A549 (cell line): Measurements from ENCODE around the gene ATXN7. TPM values are rescaled to one million over a fixed set of nuclear protein-coding genes. Genes with fewer than 3 reads are reported as not detected.

Experiments
- ATAC-seq, 2 experiments: fragments of 200-7000 bp in 1 of 2; fragments of >200 bp in 1 of 2; cut with Nextera tagmentation in 1 of 2; cut with Tn5 transposase in 1 of 2; 3 replicates each; pipeline versions ENCODE4 v1.8.0 to v1.9.1; 2018 to 2020; ENCODE audit warnings: mild to moderate bottlenecking in 1 of 2, moderate library complexity in 1 of 2
- CTCF ChIA-PET: fragments of 300-600 bp; sonication (Branson Sonifier 250); formaldehyde crosslinking; extraction: SDS; loops from one replicate; lab custom pipeline; 2021; ENCODE audit warnings: antibody characterized with exemption, inconsistent platforms; lab: Yijun Ruan, JAX
- POLR2A ChIA-PET: fragments of 350-600 bp; formaldehyde crosslinking; extraction: SDS; loops from one replicate; lab custom pipeline; 2021; ENCODE audit warnings: antibody characterized with exemption, inconsistent platforms; lab: Yijun Ruan, JAX
- DNase-seq, 2 experiments: peaks; one replicate each; pipeline versions ENCODE4 v3.0.0 to v3.0.0-alpha.2; 2011 to 2016; ENCODE audit warnings: low read depth in 1 of 2, low spot score in 1 of 2
- FAIRE-seq: peaks from 2 replicates; lab custom pipeline; 2011; peaks lifted over from hg19 to GRCh38; lab: Jason Lieb, UNC
- H3K27ac ChIP-seq, 2 experiments: fragments of >200 bp; sonication (Bioruptor Twin); formaldehyde crosslinking; 3 replicates each; pipeline ENCODE4 v1.5.1; 2016 to 2017
- H3K4me1 ChIP-seq: fragments of >200 bp; sonication (Bioruptor Twin); formaldehyde crosslinking; 3 replicates; pipeline ENCODE4 v1.6.1; 2016
- H3K4me2 ChIP-seq: fragments of >200 bp; sonication (Bioruptor Twin); formaldehyde crosslinking; 3 replicates; pipeline ENCODE4 v1.6.1; 2016
- H3K4me3 ChIP-seq: fragments of >200 bp; sonication (Bioruptor Twin); formaldehyde crosslinking; 3 replicates; pipeline ENCODE4 v1.5.1; 2016
- H3K9me3 ChIP-seq: fragments of >200 bp; sonication (Bioruptor Twin); formaldehyde crosslinking; 3 replicates; pipeline ENCODE4 v1.6.1; 2016
- BCL3 ChIP-seq: fragments of >200 bp; sonication (Bioruptor Twin); formaldehyde crosslinking; IDR thresholded peaks from 3 replicates; pipeline ENCODE4 v1.6.1; 2016
- CEBPB ChIP-seq, 2 experiments: fragments of >200 bp in 1 of 2; sonication (Bioruptor Twin) in 1 of 2; formaldehyde crosslinking in 1 of 2; IDR thresholded peaks; 2 replicates each; pipeline ENCODE4 v1.6.1; 2012 to 2016
- CHD2 ChIP-seq: fragments of 150-350 bp; IDR thresholded peaks from 2 replicates; pipeline ENCODE4 v1.6.1; 2014; ENCODE audit warnings: low read length; ENCODE audit not compliant: partially characterized antibody
- CTCF ChIP-seq: fragments of >200 bp; sonication (Bioruptor Twin); formaldehyde crosslinking; IDR thresholded peaks from 3 replicates; pipeline ENCODE4 v1.5.1; 2016
- EHMT2 ChIP-seq: fragments of 200-600 bp; sonication (generic); IDR thresholded peaks from 2 replicates; pipeline ENCODE4 v1.6.1; 2016; ENCODE audit warnings: antibody characterized with exemption, low read depth, mild to moderate bottlenecking, moderate library complexity
- EP300 ChIP-seq, 2 experiments: fragments of >200 bp; sonication (Bioruptor Twin); formaldehyde crosslinking; IDR thresholded peaks; 2 replicates in 1 of 2; 3 replicates in 1 of 2; pipeline ENCODE4 v1.6.1; 2016 to 2017
- FOSL2 ChIP-seq, 2 experiments: fragments of 450-650 bp in 1 of 2; fragments of >200 bp in 1 of 2; sonication (Bioruptor Twin) in 1 of 2; formaldehyde crosslinking; IDR thresholded peaks; 2 replicates each; pipeline versions ENCODE4 v1.5.0 to v1.6.1; 2016 to 2020; ENCODE audit warnings: mild to moderate bottlenecking in 1 of 2, moderate library complexity in 1 of 2
- FOXS1 ChIP-seq: fragments of 250-450 bp; sonication (Bioruptor Pico); IDR thresholded peaks from 2 replicates; pipeline ENCODE4 v1.5.0; 2020; ENCODE audit warnings: mild to moderate bottlenecking, moderate library complexity
- HDAC2 ChIP-seq: fragments of 200-600 bp; sonication (generic); IDR thresholded peaks from 2 replicates; pipeline ENCODE4 v1.6.1; 2016
- KDM1A ChIP-seq: fragments of 200-600 bp; sonication (generic); IDR thresholded peaks from 2 replicates; pipeline ENCODE4 v1.6.1; 2016; ENCODE audit warnings: low read depth, mild to moderate bottlenecking
- MAX ChIP-seq: IDR thresholded peaks from 2 replicates; pipeline ENCODE4 v1.6.1; 2012
- NFE2L2 ChIP-seq: fragments of 150-350 bp; conservative IDR thresholded peaks from 2 replicates; pipeline ENCODE4 v1.6.1; 2014; ENCODE audit warnings: low read length
- NPAS2 ChIP-seq: fragments of 250-450 bp; sonication (Bioruptor Pico); IDR thresholded peaks from 2 replicates; pipeline ENCODE4 v1.8.0; 2022; ENCODE audit warnings: mild to moderate bottlenecking, moderate library complexity, borderline replicate concordance
- NR3C1 ChIP-seq: fragments of >200 bp; sonication (Bioruptor Twin); formaldehyde crosslinking; IDR thresholded peaks from 3 replicates; pipeline ENCODE4 v1.6.1; 2017
- PHF8 ChIP-seq: fragments of 200-600 bp; sonication (generic); IDR thresholded peaks from 2 replicates; pipeline ENCODE4 v1.6.1; 2016; ENCODE audit warnings: low read depth, mild to moderate bottlenecking, antibody characterized with exemption, moderate library complexity, borderline replicate concordance
- RFX5 ChIP-seq: fragments of 450-650 bp; IDR thresholded peaks from 2 replicates; pipeline ENCODE4 v1.7.1; 2014; ENCODE audit warnings: antibody characterized with exemption, mild to moderate bottlenecking, moderate library complexity
- RNF2 ChIP-seq: fragments of 200-600 bp; sonication (generic); IDR thresholded peaks from 2 replicates; pipeline ENCODE4 v1.6.1; 2016; ENCODE audit warnings: low read depth, mild to moderate bottlenecking, antibody characterized with exemption, moderate library complexity, borderline replicate concordance
- TFCP2L1 ChIP-seq: fragments of 250-450 bp; sonication (Bioruptor Pico); IDR thresholded peaks from 2 replicates; pipeline ENCODE4 v1.5.0; 2021; ENCODE audit warnings: mild to moderate bottlenecking
- ZC3H11A ChIP-seq: fragments of 450-650 bp; IDR thresholded peaks from 2 replicates; pipeline ENCODE4 v1.6.1; 2014; ENCODE audit warnings: antibody characterized with exemption, mild to moderate bottlenecking
- ZFP36 ChIP-seq: fragments of 450-650 bp; IDR thresholded peaks from 2 replicates; pipeline ENCODE4 v1.6.1; 2014; ENCODE audit warnings: borderline replicate concordance; ENCODE audit not compliant: partially characterized antibody
- WGBS: methylation state at CpG from one replicate; pipeline ENCODE4 v1.1.6; 2017; ENCODE audit errors: missing lambda C conversion rate; 5-methylcytosine and 5-hydroxymethylcytosine counted together
- polyA plus RNA-seq, 4 experiments: library from polyadenylated mRNA; depleted of rRNA in 3 of 4; stranded (reverse); fragments of >200 nt; fragmentation: RNase III in 1 of 4; extraction: RNeasy Plus Mini Kit Qiagen cat#74134 plus additional on column Dnase treatment in 1 of 4; gene quantifications; 2 replicates in 3 of 4; 3 replicates in 1 of 4; pipeline ENCODE4 v1.2.3, GENCODE V29; 2011 to 2017

Gene ATXN7
- polyA plus RNA-seq, 2 of the 4 experiments (the other 2 are of a cell fraction) = 5.4 to 7.3 TPM

GRCh38 chr3:63945558-63946096 lies 82.0 kb downstream of the ATXN7 start:
- no peak for FAIRE-seq
- H3K27ac ChIP-seq = no peak overlapping the region
- POLR2A ChIA-PET = no interaction called here
- no peaks in the 10 kb centered on the region for H3K9me3 ChIP-seq
- no peak overlapping the region for H3K4me2 ChIP-seq
- no peak for ATAC-seq
- TF ChIP-seq RFX5 = no peak
- no peak for TF ChIP-seq ZC3H11A
- TF ChIP-seq RNF2 = no peak
- TF ChIP-seq KDM1A = no peak
- no peak for TF ChIP-seq EP300 (IDR thresholded peaks at IDR 0.05)
- no peak for TF ChIP-seq NR3C1
- TF ChIP-seq HDAC2 = no peak
- TF ChIP-seq FOXS1 (CRISPR knock-in tag) = no peak
- DNase-seq = no peak
- H3K4me1 ChIP-seq = peaks cover 8% of the 10 kb centered on the region; the same call in 1 of the 3 replicates
- H3K4me3 ChIP-seq = no peak overlapping the region
- CTCF ChIA-PET = interaction anchor here (1.7 kb wide), 1 partner anchor 48 kb away, joined by 5 read pairs; no protein-coding TSS in a partner anchor
- 96% methylated on average over 3 of the region's 3 CpGs for WGBS

GRCh38 chr3:63946753-63947152 lies 83.1 kb downstream of the ATXN7 start:
- H3K27ac ChIP-seq = no peak overlapping the region
- DNase-seq (no peak), FAIRE-seq (no peak), ATAC-seq (no peak)
- H3K4me1 ChIP-seq = peaks cover 15% of the 10 kb centered on the region; the same call in 2 of the 3 replicates
- no peak for TF ChIP-seq PHF8
- TF ChIP-seq EHMT2 = no peak
- TF ChIP-seq NFE2L2 = no peak
- no peak for TF ChIP-seq TFCP2L1 (CRISPR knock-in tag)
- TF ChIP-seq HDAC2 = no peak
- TF ChIP-seq CHD2 = no peak
- TF ChIP-seq FOSL2 (IDR thresholded peaks at IDR 0.05) = no peak
- no peak for TF ChIP-seq FOSL2 (CRISPR knock-in tag; IDR thresholded peaks at IDR 0.05)
- TF ChIP-seq BCL3 = no peak
- WGBS = 94% methylated on average over 2 of the region's 2 CpGs
- H3K9me3 ChIP-seq = no peaks in the 10 kb centered on the region
- POLR2A ChIA-PET = no interaction called here
- no peak overlapping the region for H3K4me3 ChIP-seq
- CTCF ChIA-PET = interaction anchor here (0.6 to 1.7 kb wide), 4 partner anchors 9 to 1291 kb away, joined by 3 to 5 read pairs (median 4); no protein-coding TSS in a partner anchor
- H3K4me2 ChIP-seq = no peak overlapping the region

- Histone ChIP-seq H3K9me3 (no peaks in the 10 kb centered on the region), H3K4me3 (no peak overlapping the region), H3K4me2 (no peak overlapping the region), H3K27ac (no peak overlapping the region), H3K4me1 (peaks cover 23% of the 10 kb centered on the region; the same call in 2 of the 3 replicates)
- ATAC-seq (no peak), FAIRE-seq (no peak), DNase-seq (no peak)
- ChIA-PET POLR2A (no interaction called here), CTCF (interaction anchor here (0.9 kb wide), 1 partner anchor 9 kb away, joined by 3 read pairs; no protein-coding TSS in a partner anchor)
- 91% methylated on average over 2 of the region's 2 CpGs for WGBS
- no peak for TF ChIP-seq CEBPB (IDR thresholded peaks at IDR 0.05)
- no peak for TF ChIP-seq BCL3
- no peak for TF ChIP-seq CTCF
- no peak for TF ChIP-seq MAX
- no peak for TF ChIP-seq KDM1A
- no peak for TF ChIP-seq ZFP36
- TF ChIP-seq NPAS2 = no peak
These were observed 83.9 kb downstream of the ATXN7 start for GRCh38 chr3:63947594-63947993.
